ENCODE results near the gene FSHR.

GRCh38 chr2:48971801-48972200 lies 182.5 kb downstream of the FSHR start:
- TF ChIP-seq, protein P1, sequence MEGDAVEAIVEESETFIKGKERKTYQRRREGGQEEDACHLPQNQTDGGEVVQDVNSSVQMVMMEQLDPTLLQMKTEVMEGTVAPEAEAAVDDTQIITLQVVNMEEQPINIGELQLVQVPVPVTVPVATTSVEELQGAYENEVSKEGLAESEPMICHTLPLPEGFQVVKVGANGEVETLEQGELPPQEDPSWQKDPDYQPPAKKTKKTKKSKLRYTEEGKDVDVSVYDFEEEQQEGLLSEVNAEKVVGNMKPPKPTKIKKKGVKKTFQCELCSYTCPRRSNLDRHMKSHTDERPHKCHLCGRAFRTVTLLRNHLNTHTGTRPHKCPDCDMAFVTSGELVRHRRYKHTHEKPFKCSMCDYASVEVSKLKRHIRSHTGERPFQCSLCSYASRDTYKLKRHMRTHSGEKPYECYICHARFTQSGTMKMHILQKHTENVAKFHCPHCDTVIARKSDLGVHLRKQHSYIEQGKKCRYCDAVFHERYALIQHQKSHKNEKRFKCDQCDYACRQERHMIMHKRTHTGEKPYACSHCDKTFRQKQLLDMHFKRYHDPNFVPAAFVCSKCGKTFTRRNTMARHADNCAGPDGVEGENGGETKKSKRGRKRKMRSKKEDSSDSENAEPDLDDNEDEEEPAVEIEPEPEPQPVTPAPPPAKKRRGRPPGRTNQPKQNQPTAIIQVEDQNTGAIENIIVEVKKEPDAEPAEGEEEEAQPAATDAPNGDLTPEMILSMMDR (IDR thresholded peaks at IDR 0.05), result no peak
- TF ChIP-seq EP300 (IDR thresholded peaks at IDR 0.05), result no peak

All from upper lobe of left lung (tissue), 4 donors.